ENCODE results near the gene ZNF722. TPM values are rescaled to one million over a fixed set of nuclear protein-coding genes. Genes with fewer than 3 reads are reported as not detected.

Gene ZNF722
- not detected in 2 replicates for total RNA-seq (2014; rRNA removed; shearing (Covaris generic))
- polyA plus RNA-seq (2016; fragmentation: Nextera tagmentation; extraction: Ambion mirVana), result not detected in 2 replicates
- long read RNA-seq, result 0 reads

DNA sequence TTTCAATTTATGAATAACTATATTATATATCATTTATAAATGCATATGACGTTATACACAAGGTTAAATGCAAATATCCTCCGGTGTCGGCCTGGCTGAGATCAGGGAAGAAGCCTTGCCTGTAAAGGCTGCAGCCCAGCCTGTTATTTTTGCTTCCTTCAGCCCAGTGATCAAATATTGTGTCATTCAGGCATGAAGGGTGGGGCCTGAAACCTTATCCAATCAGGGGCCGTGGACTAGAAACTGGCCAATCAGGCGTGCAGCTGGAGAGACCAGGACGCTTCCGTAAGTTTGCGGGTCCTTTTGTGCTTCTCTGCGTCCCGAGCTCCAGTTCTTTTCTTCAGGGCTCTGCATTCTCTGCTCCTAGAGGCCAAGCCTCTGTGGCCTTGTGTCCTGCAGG, at the start of gene ZNF722:
Gene ZNF722 (plus strand): TSS at position 301 of the 400 bp plus-strand sequence. CDS start 113 bp downstream, outside the sequence.
- TF ChIP-seq, protein P1, sequence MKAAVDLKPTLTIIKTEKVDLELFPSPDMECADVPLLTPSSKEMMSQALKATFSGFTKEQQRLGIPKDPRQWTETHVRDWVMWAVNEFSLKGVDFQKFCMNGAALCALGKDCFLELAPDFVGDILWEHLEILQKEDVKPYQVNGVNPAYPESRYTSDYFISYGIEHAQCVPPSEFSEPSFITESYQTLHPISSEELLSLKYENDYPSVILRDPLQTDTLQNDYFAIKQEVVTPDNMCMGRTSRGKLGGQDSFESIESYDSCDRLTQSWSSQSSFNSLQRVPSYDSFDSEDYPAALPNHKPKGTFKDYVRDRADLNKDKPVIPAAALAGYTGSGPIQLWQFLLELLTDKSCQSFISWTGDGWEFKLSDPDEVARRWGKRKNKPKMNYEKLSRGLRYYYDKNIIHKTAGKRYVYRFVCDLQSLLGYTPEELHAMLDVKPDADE (IDR thresholded peaks at IDR 0.05), result no peak
- TF ChIP-seq, protein P2, sequence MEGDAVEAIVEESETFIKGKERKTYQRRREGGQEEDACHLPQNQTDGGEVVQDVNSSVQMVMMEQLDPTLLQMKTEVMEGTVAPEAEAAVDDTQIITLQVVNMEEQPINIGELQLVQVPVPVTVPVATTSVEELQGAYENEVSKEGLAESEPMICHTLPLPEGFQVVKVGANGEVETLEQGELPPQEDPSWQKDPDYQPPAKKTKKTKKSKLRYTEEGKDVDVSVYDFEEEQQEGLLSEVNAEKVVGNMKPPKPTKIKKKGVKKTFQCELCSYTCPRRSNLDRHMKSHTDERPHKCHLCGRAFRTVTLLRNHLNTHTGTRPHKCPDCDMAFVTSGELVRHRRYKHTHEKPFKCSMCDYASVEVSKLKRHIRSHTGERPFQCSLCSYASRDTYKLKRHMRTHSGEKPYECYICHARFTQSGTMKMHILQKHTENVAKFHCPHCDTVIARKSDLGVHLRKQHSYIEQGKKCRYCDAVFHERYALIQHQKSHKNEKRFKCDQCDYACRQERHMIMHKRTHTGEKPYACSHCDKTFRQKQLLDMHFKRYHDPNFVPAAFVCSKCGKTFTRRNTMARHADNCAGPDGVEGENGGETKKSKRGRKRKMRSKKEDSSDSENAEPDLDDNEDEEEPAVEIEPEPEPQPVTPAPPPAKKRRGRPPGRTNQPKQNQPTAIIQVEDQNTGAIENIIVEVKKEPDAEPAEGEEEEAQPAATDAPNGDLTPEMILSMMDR (conservative IDR thresholded peaks at IDR 0.05; ENCODE audit: low read depth in 2 of 2), result no peak
- no peak for TF ChIP-seq POLR2AphosphoS5 (IDR thresholded peaks at IDR 0.05; ENCODE audit: low read depth)
- no peak for TF ChIP-seq EZH2 (IDR thresholded peaks at IDR 0.05; ENCODE audit: low read depth, unreplicated experiment)
- TF ChIP-seq CREB1 (CRISPR knock-in tag; IDR thresholded peaks at IDR 0.05; ENCODE audit: low read depth), result no peak
- TF ChIP-seq, protein P3, sequence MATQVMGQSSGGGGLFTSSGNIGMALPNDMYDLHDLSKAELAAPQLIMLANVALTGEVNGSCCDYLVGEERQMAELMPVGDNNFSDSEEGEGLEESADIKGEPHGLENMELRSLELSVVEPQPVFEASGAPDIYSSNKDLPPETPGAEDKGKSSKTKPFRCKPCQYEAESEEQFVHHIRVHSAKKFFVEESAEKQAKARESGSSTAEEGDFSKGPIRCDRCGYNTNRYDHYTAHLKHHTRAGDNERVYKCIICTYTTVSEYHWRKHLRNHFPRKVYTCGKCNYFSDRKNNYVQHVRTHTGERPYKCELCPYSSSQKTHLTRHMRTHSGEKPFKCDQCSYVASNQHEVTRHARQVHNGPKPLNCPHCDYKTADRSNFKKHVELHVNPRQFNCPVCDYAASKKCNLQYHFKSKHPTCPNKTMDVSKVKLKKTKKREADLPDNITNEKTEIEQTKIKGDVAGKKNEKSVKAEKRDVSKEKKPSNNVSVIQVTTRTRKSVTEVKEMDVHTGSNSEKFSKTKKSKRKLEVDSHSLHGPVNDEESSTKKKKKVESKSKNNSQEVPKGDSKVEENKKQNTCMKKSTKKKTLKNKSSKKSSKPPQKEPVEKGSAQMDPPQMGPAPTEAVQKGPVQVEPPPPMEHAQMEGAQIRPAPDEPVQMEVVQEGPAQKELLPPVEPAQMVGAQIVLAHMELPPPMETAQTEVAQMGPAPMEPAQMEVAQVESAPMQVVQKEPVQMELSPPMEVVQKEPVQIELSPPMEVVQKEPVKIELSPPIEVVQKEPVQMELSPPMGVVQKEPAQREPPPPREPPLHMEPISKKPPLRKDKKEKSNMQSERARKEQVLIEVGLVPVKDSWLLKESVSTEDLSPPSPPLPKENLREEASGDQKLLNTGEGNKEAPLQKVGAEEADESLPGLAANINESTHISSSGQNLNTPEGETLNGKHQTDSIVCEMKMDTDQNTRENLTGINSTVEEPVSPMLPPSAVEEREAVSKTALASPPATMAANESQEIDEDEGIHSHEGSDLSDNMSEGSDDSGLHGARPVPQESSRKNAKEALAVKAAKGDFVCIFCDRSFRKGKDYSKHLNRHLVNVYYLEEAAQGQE (IDR thresholded peaks at IDR 0.05; ENCODE audit: unreplicated experiment), result no peak
- TF ChIP-seq NANOG (IDR thresholded peaks at IDR 0.05; ENCODE audit: borderline replicate concordance), result no peak
- H3K9me2 ChIP-seq (ENCODE audit: insufficient read depth), result no peaks in the 10 kb centered on the region
- no peak within 1 kb of the TSS for H3K4me3 ChIP-seq
- peaks cover 7% of the 10 kb centered on the region; the same call in 1 of the 2 replicates for H3K36me3 ChIP-seq (ENCODE audit: insufficient read depth)
- no peak within 1 kb of the TSS for H2AFZ ChIP-seq
- no peak within 1 kb of the TSS for H3K27ac ChIP-seq (ENCODE audit: low read depth)
- Mint-ChIP-seq H3K4me3 (no peak within 1 kb of the TSS), H3K36me3 (ENCODE audit: low read depth) (peaks cover 13% of the 10 kb centered on the region; the same call in 2 of the 3 replicates), H3K27me3 (ENCODE audit: insufficient read depth, low read depth, poor library complexity) (no peaks in the 10 kb centered on the region), H3K27ac (no peak within 1 kb of the TSS), H3K4me1 (no peaks in the 10 kb centered on the region), H3K9me3 (peaks cover 91% of the 10 kb centered on the region)
- no peaks in the 10 kb centered on the region for H4K20me1 ChIP-seq (replicated peaks; ENCODE audit: insufficient read depth)
- no peaks in the 10 kb centered on the region for H3F3A ChIP-seq (replicated peaks; ENCODE audit: low read depth)
- ATAC-seq (no peak), DNase-seq (ENCODE audit: low spot score) (no peak)
- no peaks in the 10 kb centered on the region for H3K4me1 ChIP-seq (ENCODE audit: insufficient read depth)
- no peak within 1 kb of the TSS for H3K4me2 ChIP-seq
- H3K27me3 ChIP-seq (ENCODE audit: insufficient read depth), result no peaks in the 10 kb centered on the region
- H3K79me2 ChIP-seq (replicated peaks; ENCODE audit: insufficient read depth), result no peaks in the 10 kb centered on the region

DNA sequence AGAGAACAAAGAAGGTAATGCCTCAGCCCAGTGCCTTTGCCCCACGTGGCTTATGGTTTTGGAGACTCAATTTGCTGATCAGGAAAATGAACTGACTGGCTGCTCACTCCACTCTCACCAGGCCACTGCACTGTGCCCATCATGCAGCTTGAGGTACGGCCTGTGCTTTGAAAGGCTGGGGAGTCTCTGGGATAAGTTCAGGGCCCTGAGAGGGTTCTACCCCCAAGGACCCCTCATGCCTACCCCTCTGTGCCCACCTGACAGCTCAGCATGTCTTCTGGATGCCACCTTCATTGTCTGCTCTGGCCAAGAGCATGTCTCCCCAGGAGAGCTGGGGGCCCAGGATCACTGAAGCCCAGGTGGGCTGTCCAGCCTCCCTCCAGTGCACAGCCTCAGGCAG, 45.5 kb upstream of the ZNF722 start:
- no peaks in the 10 kb centered on the region for H3K9me2 ChIP-seq (ENCODE audit: insufficient read depth)
- peaks cover 3% of the 10 kb centered on the region; the same call in 1 of the 2 replicates for H3K36me3 ChIP-seq (ENCODE audit: insufficient read depth)
- H3K4me1 Mint-ChIP-seq, result no peaks in the 10 kb centered on the region
- H3K27ac ChIP-seq (ENCODE audit: low read depth), result no peak overlapping the region
- H3K4me3 Mint-ChIP-seq, result no peak overlapping the region
- no peaks in the 10 kb centered on the region for H3K4me1 ChIP-seq (ENCODE audit: insufficient read depth)
- DNase-seq (ENCODE audit: low spot score) (no peak), ATAC-seq (no peak)
- H4K20me1 ChIP-seq (replicated peaks; ENCODE audit: insufficient read depth), result no peaks in the 10 kb centered on the region
- H3K27me3 ChIP-seq (ENCODE audit: insufficient read depth), result no peaks in the 10 kb centered on the region
- H3K4me2 ChIP-seq, result no peak overlapping the region
- no peaks in the 10 kb centered on the region for H3K79me2 ChIP-seq (replicated peaks; ENCODE audit: insufficient read depth)
- peaks cover 35% of the 10 kb centered on the region for H3K36me3 Mint-ChIP-seq (ENCODE audit: low read depth)
- H3K27me3 Mint-ChIP-seq (ENCODE audit: insufficient read depth, low read depth, poor library complexity), result no peaks in the 10 kb centered on the region
- H2AFZ ChIP-seq, result no peak overlapping the region
- no peak for TF ChIP-seq EZH2 (IDR thresholded peaks at IDR 0.05; ENCODE audit: low read depth, unreplicated experiment)
- TF ChIP-seq STAT1 (IDR thresholded peaks at IDR 0.05; ENCODE audit: unreplicated experiment), result no peak
- H3F3A ChIP-seq (replicated peaks; ENCODE audit: low read depth), result no peaks in the 10 kb centered on the region
- no peak overlapping the region for H3K27ac Mint-ChIP-seq
- peaks cover 96% of the 10 kb centered on the region for H3K9me3 Mint-ChIP-seq
- H3K4me3 ChIP-seq, result no peak overlapping the region
